PC-3 (cell line): ENCODE results near the gene CDC42BPB. TPM values are rescaled to one million over a fixed set of nuclear protein-coding genes. Genes with fewer than 3 reads are reported as not detected.

Experiments
- ATAC-seq: fragments of 200-7000 bp; cut with Tn5 transposase; 2 replicates; pipeline ENCODE4 v1.9.1; 2020; ENCODE audit warnings: mild to moderate bottlenecking, moderate library complexity
- BruUV-seq: library from RNA; stranded (reverse); fragments of 400-500 nt; replicated peaks from 2 replicates; lab custom pipeline; 2021; lab: Mats Ljungman, UMichigan
- CTCF ChIA-PET: fragments of 300-600 bp; sonication (Branson Sonifier 250); formaldehyde crosslinking; loops from one replicate; lab custom pipeline; 2022; ENCODE audit warnings: antibody characterized with exemption; lab: Charles Lee
- POLR2A ChIA-PET: fragments of 300-600 bp; sonication (Branson Sonifier 250); formaldehyde crosslinking; loops from one replicate; lab custom pipeline; 2022; ENCODE audit warnings: antibody characterized with exemption; ENCODE audit not compliant: unreplicated experiment; lab: Charles Lee
- DNase-seq: peaks from one replicate; pipeline ENCODE4 v3.0.0-alpha.2; 2015
- H2AFZ ChIP-seq: fragments of 300-600 bp; sonication (generic); 2 replicates; pipeline ENCODE4 v1.6.0; 2016; ENCODE audit warnings: antibody characterized with exemption, low read length
- H3F3A ChIP-seq: fragments of 300-600 bp; sonication (generic); one replicate; pipeline ENCODE4 v1.6.0; 2017; ENCODE audit warnings: antibody characterized with exemption, low read length, control low read depth, mild to moderate bottlenecking; ENCODE audit not compliant: unreplicated experiment
- H3K27ac ChIP-seq: fragments of 300-600 bp; sonication (generic); 2 replicates; pipeline ENCODE4 v1.5.1; 2016; ENCODE audit warnings: mild to moderate bottlenecking, low read length
- H3K27me3 ChIP-seq: fragments of 300-600 bp; sonication (generic); 2 replicates; pipeline ENCODE4 v1.6.1; 2016; ENCODE audit warnings: low read length, mixed read lengths
- H3K36me3 ChIP-seq: fragments of 300-600 bp; sonication (generic); 2 replicates; pipeline ENCODE4 v1.6.1; 2016; ENCODE audit warnings: low read depth, mixed run types, low read length, mixed read lengths
- H3K4me1 ChIP-seq: fragments of 300-600 bp; sonication (generic); 2 replicates; pipeline ENCODE4 v1.5.1; 2016; ENCODE audit warnings: low read length; ENCODE audit not compliant: insufficient read depth
- H3K4me2 ChIP-seq: fragments of 300-600 bp; sonication (generic); 2 replicates; pipeline ENCODE4 v1.6.0; 2016; ENCODE audit warnings: low read length
- H3K4me3 ChIP-seq: fragments of 300-600 bp; sonication (generic); 2 replicates; pipeline ENCODE4 v1.5.1; 2016; ENCODE audit warnings: mild to moderate bottlenecking, low read length, mixed read lengths
- H3K79me2 ChIP-seq: fragments of 300-600 bp; sonication (generic); 2 replicates; pipeline ENCODE4 v1.6.1; 2017; ENCODE audit warnings: low read length, mixed read lengths
- H3K9ac ChIP-seq: fragments of 300-600 bp; sonication (generic); 2 replicates; pipeline ENCODE4 v1.6.0; 2016; ENCODE audit warnings: mild to moderate bottlenecking, low read length
- H3K9me2 ChIP-seq: fragments of 300-600 bp; sonication (generic); replicated peaks from 2 replicates; pipeline ENCODE4 v1.6.1; 2016; ENCODE audit warnings: mixed run types, low read length, mixed read lengths
- H3K9me3 ChIP-seq: fragments of 300-600 bp; sonication (generic); 2 replicates; pipeline ENCODE4 v1.6.1; 2016; ENCODE audit warnings: low read length, mixed read lengths
- H4K20me1 ChIP-seq: fragments of 300-600 bp; sonication (generic); 2 replicates; pipeline ENCODE4 v1.6.1; 2016; ENCODE audit warnings: low read length, mixed read lengths
- CTCF ChIP-seq: fragments of 300-600 bp; sonication (generic); conservative IDR thresholded peaks from 2 replicates; pipeline ENCODE4 v1.5.1; 2017; ENCODE audit warnings: antibody characterized with exemption, low read depth, mild to moderate bottlenecking, low read length
- EZH2 ChIP-seq: fragments of 300-600 bp; sonication (generic); IDR thresholded peaks from one replicate; pipeline ENCODE4 v1.6.1; 2017; ENCODE audit warnings: antibody characterized with exemption, mild to moderate bottlenecking, low read length; ENCODE audit not compliant: unreplicated experiment
- EZH2phosphoT487 ChIP-seq: fragments of 300-600 bp; sonication (generic); IDR thresholded peaks from 2 replicates; pipeline ENCODE4 v1.6.1; 2018; ENCODE audit warnings: mild to moderate bottlenecking, antibody characterized with exemption, low read length, borderline replicate concordance
- intact Hi-C: fragments of 100-400 bp; cut with micrococcal nuclease; formaldehyde crosslinking; loops from 2 replicates; pipeline ENCODE4 v1.9.0; 2023
- total RNA-seq: library from RNA; depleted of rRNA; stranded (reverse); fragments of >200 nt; gene quantifications from 2 replicates; pipeline ENCODE4 v1.2.3, GENCODE V29; 2014

CDC42BPB gene
- total RNA-seq, 1 experiment from 2014 or later = 73.0 TPM

GRCh38 chr14:103099081-103099732, 41.9 kb upstream of the CDC42BPB start:
- H3K27ac ChIP-seq = no peak overlapping the region
- no peak overlapping the region for H2AFZ ChIP-seq
- peaks cover 2% of the 10 kb centered on the region; the same call in 1 of the 2 replicates for H3K27me3 ChIP-seq
- ChIA-PET POLR2A (no interaction called here), CTCF (no interaction called here)
- no peaks in the 10 kb centered on the region for H3K79me2 ChIP-seq
- no peak overlapping the region for H3K4me2 ChIP-seq
- H3K9ac ChIP-seq = no peak overlapping the region
- no peak overlapping the region for H3K4me3 ChIP-seq
- H3K9me2 ChIP-seq = no peaks in the 10 kb centered on the region
- H4K20me1 ChIP-seq = no peaks in the 10 kb centered on the region
- H3K9me3 ChIP-seq = no peaks in the 10 kb centered on the region
- intact Hi-C loops = no loop called here
- no peaks in the 10 kb centered on the region for H3K36me3 ChIP-seq
- TF ChIP-seq EZH2 = no peak
- TF ChIP-seq CTCF = no peak
- TF ChIP-seq EZH2phosphoT487 = no peak
- peaks cover 2% of the 10 kb centered on the region; the same call in 1 of the 2 replicates for H3K4me1 ChIP-seq
- no peaks in the 10 kb centered on the region for H3F3A ChIP-seq
- ATAC-seq (no peak), DNase-seq (no peak)
- no TSS peak for BruUV-seq

DNA sequence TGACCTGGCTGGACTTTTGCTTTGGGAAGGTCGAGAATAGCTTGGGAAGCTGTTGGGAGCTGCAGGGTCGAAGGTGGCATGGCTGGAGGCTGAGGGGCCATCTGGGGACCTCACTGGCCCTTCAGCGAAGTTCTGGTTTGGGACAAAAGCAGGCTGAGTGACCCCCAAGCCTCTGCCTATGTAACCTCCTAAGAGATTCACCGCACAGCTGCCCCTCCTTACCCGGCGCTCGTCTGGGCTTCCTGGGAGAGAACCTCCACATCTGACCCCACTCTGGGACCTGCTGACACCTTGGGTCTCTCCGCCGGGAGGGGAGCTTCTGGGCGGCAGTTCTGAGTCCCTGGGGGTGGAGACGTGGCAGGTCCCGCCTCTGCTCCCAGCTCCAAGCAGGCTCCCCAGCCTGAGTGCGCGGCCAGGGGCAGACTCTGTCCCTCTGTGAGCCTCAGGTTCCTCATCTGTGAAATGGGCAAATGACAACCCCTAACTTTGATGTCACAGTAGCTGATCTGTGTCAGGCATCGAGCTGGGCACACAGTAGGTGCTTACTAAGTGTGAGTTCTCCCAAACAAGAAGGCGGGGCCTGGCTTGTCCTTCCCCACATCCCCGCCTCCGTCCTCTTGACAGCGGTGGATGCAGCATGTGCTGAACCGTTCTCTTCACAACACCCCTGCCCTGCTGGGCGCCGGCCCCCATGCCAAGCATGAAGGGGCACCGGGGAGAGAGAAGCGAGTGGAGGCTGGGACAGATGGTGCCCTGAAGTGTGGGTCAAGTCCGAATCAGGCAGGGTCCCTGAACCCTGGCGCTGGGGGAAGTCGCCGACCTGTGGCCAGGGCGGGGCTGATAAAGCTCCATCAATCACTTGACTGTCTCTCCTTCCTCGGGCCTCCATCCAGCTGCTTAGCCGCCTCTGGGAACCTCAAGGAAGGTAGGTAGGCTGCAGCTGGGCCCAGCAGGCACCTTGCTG, 40.9 kb upstream of the CDC42BPB start:
- H3K9ac ChIP-seq = no peak overlapping the region
- no peak overlapping the region for H3K4me2 ChIP-seq
- DNase-seq (no peak), ATAC-seq (no peak)
- no peaks in the 10 kb centered on the region for H3K27me3 ChIP-seq
- no peaks in the 10 kb centered on the region for H4K20me1 ChIP-seq
- ChIA-PET POLR2A (no interaction called here), CTCF (no interaction called here)
- intact Hi-C loops = no loop called here
- H3K4me3 ChIP-seq = no peak overlapping the region
- H3K4me1 ChIP-seq = no peaks in the 10 kb centered on the region
- no peak overlapping the region for H3K27ac ChIP-seq
- H3K9me3 ChIP-seq = no peaks in the 10 kb centered on the region
- H3K9me2 ChIP-seq = no peaks in the 10 kb centered on the region
- no peak for TF ChIP-seq EZH2phosphoT487
- TF ChIP-seq EZH2 = no peak
- no peak for TF ChIP-seq CTCF
- no peaks in the 10 kb centered on the region for H3K36me3 ChIP-seq
- H2AFZ ChIP-seq = no peak overlapping the region
- no peaks in the 10 kb centered on the region for H3F3A ChIP-seq
- BruUV-seq = no TSS peak
- H3K79me2 ChIP-seq = no peaks in the 10 kb centered on the region
